Upper lobe of left lung (tissue), 6 donors: ENCODE results near the gene JDP2. TPM values are rescaled to one million over a fixed set of nuclear protein-coding genes. Genes with fewer than 3 reads are reported as not detected.

Experiments used
- ATAC-seq, 2 donors: fragments of 200-7000 bp; cut with Tn5 transposase; one replicate each; pipeline ENCODE4 v1.9.1; 2022; ENCODE audit warnings: mild to moderate bottlenecking in 2 of 2, moderate library complexity in 2 of 2; ENCODE audit not compliant: low FRiP score in 2 of 2
- DNase-seq, 2 donors: peaks; one replicate each; pipeline ENCODE4 v3.0.0-alpha.2; 2019 to 2020
- H3K27ac ChIP-seq, 4 donors: fragments of 200-600 bp; sonication (generic); one replicate each; pipeline ENCODE4 v1.5.1; 2016 to 2019
- H3K27me3 ChIP-seq, 4 donors: fragments of 200-600 bp; sonication (generic); one replicate each; pipeline ENCODE4 v1.5.1; 2017 to 2019
- H3K36me3 ChIP-seq, 4 donors: fragments of 200-600 bp; sonication (generic); one replicate each; pipeline ENCODE4 v1.5.1; 2016 to 2019
- H3K4me1 ChIP-seq, 4 donors: fragments of 200-600 bp; sonication (generic); one replicate each; pipeline ENCODE4 v1.5.1; 2018 to 2019
- H3K4me3 ChIP-seq, 4 donors: fragments of 200-600 bp; sonication (generic); one replicate each; pipeline ENCODE4 v1.5.1; 2017 to 2019; ENCODE audit warnings: mild to moderate bottlenecking in 2 of 4, moderate library complexity in 1 of 4
- H3K9me3 ChIP-seq, 4 donors: fragments of 200-600 bp; sonication (generic); one replicate each; pipeline ENCODE4 v1.5.1; 2018 to 2019
- EP300 ChIP-seq, 4 donors: sonication (generic); formaldehyde crosslinking; IDR thresholded peaks; one replicate each; pipeline ENCODE4 v1.5.1; 2017; ENCODE audit warnings: antibody characterized with exemption in 4 of 4, control low read depth in 2 of 4
- POLR2A ChIP-seq, 4 donors: fragments of 450-650 bp; IDR thresholded peaks; one replicate each; pipeline ENCODE4 v1.5.1; 2016 to 2017; ENCODE audit warnings: antibody characterized with exemption in 4 of 4, mild to moderate bottlenecking in 2 of 4
- POLR2AphosphoS5 ChIP-seq, 2 donors: sonication (generic); formaldehyde crosslinking; IDR thresholded peaks; one replicate each; pipeline ENCODE4 v1.5.1; 2017; ENCODE audit warnings: antibody characterized with exemption in 2 of 2
- WGBS, 2 donors: methylation state at CpG; one replicate each; pipeline ENCODE4 v1.1.5; 2017 to 2018; 5-methylcytosine and 5-hydroxymethylcytosine counted together
- total RNA-seq, 6 donors: library from RNA; depleted of rRNA in 4 of 6; stranded (reverse); fragments of >200 nt in 4 of 6; gene quantifications; one replicate each; pipeline versions ENCODE4 v1.1.0 to v1.2.1, GENCODE V29; 2016 to 2021
- TF ChIP-seq, protein P1 (sequence below), 6 experiments: fragments of 450-650 bp in 4 of 6; fragments of 200-600 bp in 2 of 6; sonication (generic) in 2 of 6; IDR thresholded peaks; one replicate each; pipeline ENCODE4 v1.5.1; 2016 to 2019; ENCODE audit warnings: antibody characterized with exemption in 6 of 6
- donor health status: DM: no; HTN: no; CAD: no; lungs with moderate emphysema.
- donor health status: DM: no; HTN: yes; CAD: no; lungs with severe emphysema.

The JDP2 gene
- total RNA-seq, 6 donors from 2014 or later: 60.5 to 150 (median 110) TPM

DNA sequence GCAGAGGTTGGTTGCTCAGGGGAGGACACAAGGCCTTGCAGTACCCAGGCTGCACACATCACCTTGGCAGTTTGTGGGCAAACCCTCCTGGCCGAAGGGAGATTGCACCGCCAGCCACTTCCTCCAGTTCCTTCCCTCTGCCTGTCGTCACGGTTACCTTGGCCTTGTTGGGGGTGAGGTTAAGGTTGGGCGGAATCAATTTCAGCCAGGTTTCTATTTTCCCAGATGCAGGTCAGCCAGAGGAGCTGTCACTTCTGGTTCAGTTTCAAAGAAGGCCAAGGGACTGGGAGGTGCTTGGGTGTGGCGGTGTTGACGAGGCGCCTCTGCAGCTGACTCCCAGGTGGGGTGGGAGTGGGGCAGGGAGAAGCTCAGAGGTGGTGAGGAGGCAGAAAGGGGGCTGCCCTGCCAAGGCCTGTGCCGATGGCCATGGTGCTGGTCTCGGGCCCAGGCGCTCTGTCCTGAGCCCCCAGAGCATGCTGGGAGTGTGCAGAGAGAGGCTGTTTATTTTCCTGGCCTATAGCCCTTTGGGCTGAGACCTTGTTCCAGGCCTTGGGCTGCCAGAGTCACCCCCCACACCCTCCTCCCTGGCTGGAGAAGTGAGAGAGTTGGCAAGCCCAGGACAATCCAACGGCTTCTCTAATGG, 31.4 kb downstream of the JDP2 start:
- TF ChIP-seq, protein P1, sequence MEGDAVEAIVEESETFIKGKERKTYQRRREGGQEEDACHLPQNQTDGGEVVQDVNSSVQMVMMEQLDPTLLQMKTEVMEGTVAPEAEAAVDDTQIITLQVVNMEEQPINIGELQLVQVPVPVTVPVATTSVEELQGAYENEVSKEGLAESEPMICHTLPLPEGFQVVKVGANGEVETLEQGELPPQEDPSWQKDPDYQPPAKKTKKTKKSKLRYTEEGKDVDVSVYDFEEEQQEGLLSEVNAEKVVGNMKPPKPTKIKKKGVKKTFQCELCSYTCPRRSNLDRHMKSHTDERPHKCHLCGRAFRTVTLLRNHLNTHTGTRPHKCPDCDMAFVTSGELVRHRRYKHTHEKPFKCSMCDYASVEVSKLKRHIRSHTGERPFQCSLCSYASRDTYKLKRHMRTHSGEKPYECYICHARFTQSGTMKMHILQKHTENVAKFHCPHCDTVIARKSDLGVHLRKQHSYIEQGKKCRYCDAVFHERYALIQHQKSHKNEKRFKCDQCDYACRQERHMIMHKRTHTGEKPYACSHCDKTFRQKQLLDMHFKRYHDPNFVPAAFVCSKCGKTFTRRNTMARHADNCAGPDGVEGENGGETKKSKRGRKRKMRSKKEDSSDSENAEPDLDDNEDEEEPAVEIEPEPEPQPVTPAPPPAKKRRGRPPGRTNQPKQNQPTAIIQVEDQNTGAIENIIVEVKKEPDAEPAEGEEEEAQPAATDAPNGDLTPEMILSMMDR (IDR thresholded peaks at IDR 0.05): peak in 2 of 6 experiments; percentile 11 to 27
- TF ChIP-seq POLR2AphosphoS5 (IDR thresholded peaks at IDR 0.05): no peak
- ATAC-seq: peak in 1 of 2 donors; percentile 33
- no peaks in the 10 kb centered on the region for H3K27me3 ChIP-seq
- peaks cover 0 to 62% (median 33%) of the 10 kb centered on the region in 4 donors for H3K36me3 ChIP-seq
- peaks cover 24 to 56% (median 40%) of the 10 kb centered on the region in 4 donors for H3K4me1 ChIP-seq
- H3K9me3 ChIP-seq: no peaks in the 10 kb centered on the region
- DNase-seq: peak in 1 of 2 donors; percentile 54
- WGBS, 2 donors: 44 to 50% methylated on average over 12 of the region's 12 CpGs
- H3K4me3 ChIP-seq: no peak overlapping the region
- peak overlapping the region in 3 of 4 donors; percentile 48 to 72 (median 51) for H3K27ac ChIP-seq

DNA sequence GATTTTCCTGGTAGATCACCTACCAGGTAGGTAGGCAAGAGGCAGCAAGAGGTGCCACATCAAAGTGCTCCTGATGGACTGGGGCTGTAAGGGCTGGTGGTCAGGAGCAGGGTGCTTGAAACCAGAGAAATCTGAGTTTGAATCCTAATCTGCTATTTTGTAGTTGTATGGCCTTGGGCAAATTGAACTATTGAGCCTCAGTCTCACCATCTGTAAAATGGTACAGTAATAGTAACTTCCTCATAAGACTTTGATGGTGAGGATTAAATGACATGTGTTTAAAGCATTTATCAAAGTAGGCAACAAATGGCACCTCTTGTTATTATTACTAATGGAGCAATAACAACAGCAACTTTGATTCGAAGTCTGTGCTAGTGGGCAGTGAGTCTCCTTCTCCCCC, 32.0 kb downstream of the JDP2 start:
- TF ChIP-seq, protein P1 (IDR thresholded peaks at IDR 0.05): no peak
- TF ChIP-seq POLR2AphosphoS5 (IDR thresholded peaks at IDR 0.05): no peak
- no peak for TF ChIP-seq EP300 (IDR thresholded peaks at IDR 0.05)
- TF ChIP-seq POLR2A (IDR thresholded peaks at IDR 0.05): no peak
- no peak for ATAC-seq
- Histone ChIP-seq H3K27me3 (no peaks in the 10 kb centered on the region), H3K36me3 (peaks cover 0 to 62% (median 34%) of the 10 kb centered on the region in 4 donors), H3K27ac (peak overlapping the region in 3 of 4 donors; percentile 48 to 72 (median 51)), H3K4me1 (peaks cover 18 to 50% (median 35%) of the 10 kb centered on the region in 4 donors), H3K9me3 (no peaks in the 10 kb centered on the region), H3K4me3 (no peak overlapping the region)
- no peak for DNase-seq
- WGBS, 2 donors: 88 to 100% methylated on average over 1 of the region's 1 CpG

DNA sequence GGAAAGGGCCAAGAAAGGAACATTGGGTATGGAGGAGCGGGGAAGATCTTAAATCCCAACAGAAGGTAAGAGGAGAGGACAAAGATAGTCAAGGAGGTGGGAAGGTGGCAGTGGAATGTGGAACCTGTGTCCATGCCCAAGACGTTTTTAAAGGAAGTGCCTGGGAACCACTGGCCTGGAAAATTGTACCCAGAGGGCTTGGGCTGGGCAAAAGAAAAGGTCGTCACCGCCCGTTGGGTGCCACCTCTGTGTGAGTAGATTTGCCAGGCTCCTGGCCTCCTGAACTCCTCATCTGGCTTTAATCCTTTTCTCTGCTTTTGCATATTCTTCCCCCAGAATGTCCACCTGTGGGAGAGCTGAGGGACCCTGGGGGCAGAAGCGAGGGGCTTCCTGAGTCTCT, 32.6 kb downstream of the JDP2 start:
- DNase-seq (no peak), ATAC-seq (no peak)
- no peak for TF ChIP-seq POLR2A (IDR thresholded peaks at IDR 0.05)
- TF ChIP-seq, protein P1 (IDR thresholded peaks at IDR 0.05): no peak
- no peak for TF ChIP-seq EP300 (IDR thresholded peaks at IDR 0.05)
- no peak for TF ChIP-seq POLR2AphosphoS5 (IDR thresholded peaks at IDR 0.05)
- WGBS, 2 donors: 84 to 85% methylated on average over 6 of the region's 6 CpGs
- peaks cover 0 to 61% (median 34%) of the 10 kb centered on the region in 4 donors for H3K36me3 ChIP-seq
- H3K27ac ChIP-seq: peak overlapping the region in 1 of 4 donors; percentile 51
- no peak overlapping the region for H3K4me3 ChIP-seq
- peaks cover 13 to 44% (median 28%) of the 10 kb centered on the region in 4 donors for H3K4me1 ChIP-seq
- no peaks in the 10 kb centered on the region for H3K27me3 ChIP-seq
- H3K9me3 ChIP-seq: no peaks in the 10 kb centered on the region

DNA sequence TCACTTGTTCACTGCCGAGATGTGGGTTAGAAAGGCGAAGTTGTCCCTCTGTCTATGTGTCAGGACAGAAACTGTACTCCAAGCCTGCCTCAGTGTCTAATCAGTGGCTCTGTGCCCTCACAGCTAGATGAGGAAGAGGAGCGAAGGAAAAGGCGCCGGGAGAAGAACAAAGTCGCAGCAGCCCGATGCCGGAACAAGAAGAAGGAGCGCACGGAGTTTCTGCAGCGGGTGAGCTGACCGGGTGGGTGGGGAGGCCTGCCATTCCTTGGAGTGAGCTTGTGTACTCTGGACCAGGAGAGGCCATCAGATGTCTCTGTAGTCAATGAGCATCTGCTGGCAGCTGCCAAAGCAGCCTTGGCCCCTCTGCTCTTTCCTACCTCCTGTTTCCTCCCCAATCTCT, 33.5 kb downstream of the JDP2 start:
- ATAC-seq (no peak), DNase-seq (no peak)
- Histone ChIP-seq H3K36me3 (peaks cover 0 to 61% (median 33%) of the 10 kb centered on the region in 4 donors), H3K27ac (no peak overlapping the region), H3K4me1 (peaks cover 15 to 39% (median 26%) of the 10 kb centered on the region in 4 donors), H3K9me3 (no peaks in the 10 kb centered on the region), H3K4me3 (no peak overlapping the region), H3K27me3 (no peaks in the 10 kb centered on the region)
- 93 to 94% methylated on average over 12 of the region's 12 CpGs for WGBS, 2 donors
- no peak for TF ChIP-seq POLR2A (IDR thresholded peaks at IDR 0.05)
- TF ChIP-seq EP300 (IDR thresholded peaks at IDR 0.05): no peak
- TF ChIP-seq POLR2AphosphoS5 (IDR thresholded peaks at IDR 0.05): no peak
- TF ChIP-seq, protein P1 (IDR thresholded peaks at IDR 0.05): no peak
